CD14-positive monocyte (primary cell): ENCODE results near the gene ADCYAP1. TPM values are rescaled to one million over a fixed set of nuclear protein-coding genes. Genes with fewer than 3 reads are reported as not detected.

ENCODE experiments used
- DNase-seq, 3 donors: peaks; one replicate each; pipeline ENCODE4 v3.0.0-alpha.2; 2011 to 2022
- H2AFZ ChIP-seq: 2 replicates; pipeline ENCODE4 v1.6.0; 2012; ENCODE audit warnings: mild to moderate bottlenecking, low read depth, low read length, inconsistent platforms; ENCODE audit not compliant: insufficient read depth, poor library complexity, severe bottlenecking
- H3K27ac ChIP-seq, 2 donors: 1 replicate in 1 of 2; 2 replicates in 1 of 2; pipeline ENCODE4 v1.5.1; 2012 to 2013; ENCODE audit warnings: low read length in 2 of 2, control low read depth in 1 of 2, inconsistent platforms in 1 of 2, low read depth in 1 of 2, mild to moderate bottlenecking in 1 of 2
- H3K27me3 ChIP-seq, 2 donors: one replicate each; pipeline versions ENCODE4 v1.6.0 to v1.6.1; 2011 to 2013; ENCODE audit warnings: low read length in 2 of 2; ENCODE audit not compliant: control insufficient read depth in 2 of 2, insufficient read depth in 2 of 2
- H3K36me3 ChIP-seq, 2 donors: replicated peaks in 1 of 2; 1 replicate in 1 of 2; 2 replicates in 1 of 2; pipeline versions ENCODE4 v1.5.1 to v1.6.1; 2012 to 2013; ENCODE audit warnings: low read length in 2 of 2, control low read depth in 1 of 2, inconsistent platforms in 1 of 2, mild to moderate bottlenecking in 1 of 2; ENCODE audit not compliant: insufficient read depth in 2 of 2, control insufficient read depth in 1 of 2
- H3K4me1 ChIP-seq, 2 donors: 1 replicate in 1 of 2; 2 replicates in 1 of 2; pipeline versions ENCODE4 v1.5.1 to v1.6.1; 2012 to 2013; ENCODE audit warnings: low read length in 2 of 2, control low read depth in 1 of 2, inconsistent platforms in 1 of 2, mild to moderate bottlenecking in 1 of 2, moderate library complexity in 1 of 2; ENCODE audit not compliant: insufficient read depth in 2 of 2, control insufficient read depth in 1 of 2
- H3K4me2 ChIP-seq: replicated peaks from 2 replicates; pipeline ENCODE3; 2012; ENCODE audit warnings: low read length, moderate library complexity, mild to moderate bottlenecking; ENCODE audit not compliant: poor library complexity, severe bottlenecking; ENCODE audit errors: extremely low read depth
- H3K4me3 ChIP-seq, 3 experiments: fragments of 200-600 bp in 1 of 3; sonication (generic) in 1 of 3; replicated peaks in 1 of 3; 1 replicate in 2 of 3; 2 replicates in 1 of 3; pipeline ENCODE4 v1.5.1; 2011 to 2013; ENCODE audit warnings: low read length in 3 of 3, mild to moderate bottlenecking in 3 of 3, control low read depth in 2 of 3, low read depth in 2 of 3, inconsistent platforms in 1 of 3, moderate library complexity in 1 of 3
- H3K79me2 ChIP-seq: 2 replicates; pipeline ENCODE4 v1.6.0; 2012; ENCODE audit warnings: mild to moderate bottlenecking, control low read depth, inconsistent platforms, low read length, moderate library complexity; ENCODE audit not compliant: insufficient read depth
- H3K9ac ChIP-seq: 2 replicates; pipeline ENCODE4 v1.6.0; 2017; ENCODE audit warnings: low read length, mild to moderate bottlenecking; ENCODE audit not compliant: insufficient read depth, poor library complexity, severe bottlenecking
- H3K9me3 ChIP-seq, 2 donors: replicated peaks in 1 of 2; 1 replicate in 1 of 2; 2 replicates in 1 of 2; pipeline versions ENCODE4 v1.5.1 to v1.6.1; 2012 to 2013; ENCODE audit warnings: low read length in 2 of 2, control low read depth in 1 of 2; ENCODE audit not compliant: control insufficient read depth in 1 of 2, insufficient read depth in 1 of 2
- H4K20me1 ChIP-seq: 2 replicates; pipeline ENCODE4 v1.6.0; 2012; ENCODE audit warnings: mild to moderate bottlenecking, low read length, control low read depth, moderate library complexity; ENCODE audit not compliant: insufficient read depth
- H3K27ac Mint-ChIP-seq, 7 donors: one replicate each; pipeline ENCODE4 v1.8.0; 2020; ENCODE audit warnings: mild to moderate bottlenecking in 7 of 7, mixed read lengths in 7 of 7, moderate library complexity in 6 of 7, inconsistent platforms in 2 of 7
- H3K27me3 Mint-ChIP-seq, 3 donors: one replicate each; pipeline ENCODE4 v1.8.0; 2021 to 2022; ENCODE audit warnings: low read depth in 3 of 3, mild to moderate bottlenecking in 3 of 3, mixed read lengths in 3 of 3, moderate library complexity in 3 of 3, inconsistent platforms in 1 of 3
- H3K36me3 Mint-ChIP-seq, 2 donors: one replicate each; pipeline ENCODE4 v1.8.0; 2020; ENCODE audit warnings: mixed read lengths in 2 of 2, inconsistent platforms in 1 of 2, mild to moderate bottlenecking in 1 of 2
- H3K4me1 Mint-ChIP-seq: one replicate; pipeline ENCODE4 v1.8.0; 2020; ENCODE audit warnings: mild to moderate bottlenecking, mixed read lengths
- H3K4me3 Mint-ChIP-seq, 2 donors: one replicate each; pipeline ENCODE4 v1.8.0; 2020; ENCODE audit warnings: mild to moderate bottlenecking in 2 of 2, mixed read lengths in 2 of 2, moderate library complexity in 1 of 2
- H3K9me3 Mint-ChIP-seq, 7 donors: one replicate each; pipeline ENCODE4 v1.8.0; 2020 to 2022; ENCODE audit warnings: mixed read lengths in 7 of 7, mild to moderate bottlenecking in 6 of 7, moderate library complexity in 6 of 7, inconsistent platforms in 2 of 7
- CTCF ChIP-seq: fragments of 200-600 bp; IDR thresholded peaks from one replicate; pipeline ENCODE4 v1.8.0; 2022; ENCODE audit warnings: antibody characterized with exemption, mild to moderate bottlenecking
- WGBS: methylation state at CpG from one replicate; pipeline ENCODE4 v1.1.5; 2013; ENCODE audit warnings: missing lambda C conversion rate; ENCODE audit not compliant: insufficient coverage; 5-methylcytosine and 5-hydroxymethylcytosine counted together
- intact Hi-C, 2 donors: fragments of 100-400 bp; cut with micrococcal nuclease; formaldehyde crosslinking; loops; one replicate each; pipeline versions ENCODE4 v1.15.0 to v1.15.1; 2023
- polyA plus RNA-seq, 3 donors: library from polyadenylated mRNA; depleted of rRNA in 1 of 3; unstranded in 2 of 3; stranded (reverse) in 1 of 3; fragments of 300-500 nt in 2 of 3; fragments of >200 nt in 1 of 3; fragmentation: Illumina TruSeq in 2 of 3; gene quantifications; 1 replicate in 2 of 3; 2 replicates in 1 of 3; pipeline ENCODE4 v1.2.3, GENCODE V29; 2012 to 2021

ADCYAP1 gene
- polyA plus RNA-seq, 3 donors: not detected

GRCh38 chr18:941331-941730 is 36.7 kb downstream of the ADCYAP1 start:
- H2AFZ ChIP-seq: no peak overlapping the region
- no peaks in the 10 kb centered on the region for H3K9me3 Mint-ChIP-seq
- H3K4me1 Mint-ChIP-seq: no peaks in the 10 kb centered on the region
- no CpG with 5 or more reads among the region's 2 CpGs for WGBS
- peaks cover 0 to 2% of the 10 kb centered on the region in 2 donors for H3K27me3 ChIP-seq
- H3K79me2 ChIP-seq: no peaks in the 10 kb centered on the region
- H3K9me3 ChIP-seq: no peaks in the 10 kb centered on the region
- H3K27ac ChIP-seq: no peak overlapping the region
- H3K9ac ChIP-seq: no peak overlapping the region
- H3K27ac Mint-ChIP-seq: no peak overlapping the region
- no peaks in the 10 kb centered on the region for H3K4me1 ChIP-seq
- no peak overlapping the region for H3K4me2 ChIP-seq
- no peaks in the 10 kb centered on the region for H3K36me3 ChIP-seq
- peaks cover 0 to 3% (median 2%) of the 10 kb centered on the region in 3 donors for H3K27me3 Mint-ChIP-seq
- no peak for TF ChIP-seq CTCF
- no peaks in the 10 kb centered on the region for H4K20me1 ChIP-seq
- H3K4me3 ChIP-seq: no peak overlapping the region
- intact Hi-C loops: no loop called here
- no peak overlapping the region for H3K4me3 Mint-ChIP-seq
- no peak for DNase-seq
- H3K36me3 Mint-ChIP-seq: no peaks in the 10 kb centered on the region

GRCh38 chr18:944440-944839 is 39.8 kb downstream of the ADCYAP1 start:
- no CpG with 5 or more reads among the region's 1 CpG for WGBS
- Histone ChIP-seq H3K4me3 (no peak overlapping the region), H2AFZ (no peak overlapping the region), H4K20me1 (no peaks in the 10 kb centered on the region), H3K9me3 (no peaks in the 10 kb centered on the region), H3K27me3 (peaks cover 0 to 2% of the 10 kb centered on the region in 2 donors), H3K27ac (no peak overlapping the region), H3K9ac (no peak overlapping the region), H3K79me2 (no peaks in the 10 kb centered on the region), H3K36me3 (no peaks in the 10 kb centered on the region), H3K4me2 (no peak overlapping the region), H3K4me1 (no peaks in the 10 kb centered on the region)
- TF ChIP-seq CTCF: no peak
- no peak overlapping the region for H3K4me3 Mint-ChIP-seq
- H3K27ac Mint-ChIP-seq: no peak overlapping the region
- H3K4me1 Mint-ChIP-seq: no peaks in the 10 kb centered on the region
- H3K27me3 Mint-ChIP-seq: peaks cover 0 to 8% (median 3%) of the 10 kb centered on the region in 3 donors
- no peak for DNase-seq
- peaks cover 0 to 4% (median 0%) of the 10 kb centered on the region in 7 donors for H3K9me3 Mint-ChIP-seq
- H3K36me3 Mint-ChIP-seq: no peaks in the 10 kb centered on the region
- intact Hi-C loops: no loop called here
